Stimulated activated CD8-positive, alpha-beta memory T cell treated with anti-CD3 and anti-CD28 coated beads, Interleukin-15, amount 100 ng/mL, for 24 hours (primary cell): ENCODE results near the gene POFUT2.

Experiments
- DNase-seq: peaks from one replicate; pipeline ENCODE4 v3.0.0-alpha.2; 2020; ENCODE audit warnings: low read depth

Gene POFUT2

GRCh38 chr21:45282283-45283034 lies 5.2 kb downstream of the POFUT2 start:
- DNase-seq: no peak

- no peak for DNase-seq
Measured at GRCh38 chr21:45281411-45282282, 6.0 kb downstream of the POFUT2 start.

GRCh38 chr21:45280969-45281368 lies 6.7 kb downstream of the POFUT2 start:
- DNase-seq: no peak

GRCh38 chr21:45280178-45280821 lies 7.4 kb downstream of the POFUT2 start:
- no peak for DNase-seq

- DNase-seq: no peak
Measured at GRCh38 chr21:45279446-45280177, 8.1 kb downstream of the POFUT2 start.

- no peak for DNase-seq
Measured at GRCh38 chr21:45278156-45278911, 9.4 kb downstream of the POFUT2 start.

- DNase-seq: no peak
Measured at GRCh38 chr21:45277101-45278045, 10.3 kb downstream of the POFUT2 start.

- DNase-seq: no peak
Measured at GRCh38 chr21:45276596-45276995, 11.1 kb downstream of the POFUT2 start.

- no peak for DNase-seq
Measured at GRCh38 chr21:45270306-45270821, 17.3 kb downstream of the POFUT2 start.

GRCh38 chr21:45269861-45270260 lies 17.8 kb downstream of the POFUT2 start:
- DNase-seq: no peak

GRCh38 chr21:45267390-45267760 lies 20.3 kb downstream of the POFUT2 start:
- no peak for DNase-seq

GRCh38 chr21:45266518-45267389 lies 20.9 kb downstream of the POFUT2 start:
- DNase-seq: no peak

GRCh38 chr21:45265721-45266517 lies 21.8 kb downstream of the POFUT2 start:
- DNase-seq: no peak

GRCh38 chr21:45264912-45265515 lies 22.7 kb downstream of the POFUT2 start:
- no peak for DNase-seq

- DNase-seq: no peak
Measured at GRCh38 chr21:45264146-45264911, 23.4 kb downstream of the POFUT2 start.

GRCh38 chr21:45263534-45263933 lies 24.2 kb downstream of the POFUT2 start:
- no peak for DNase-seq

GRCh38 chr21:45262616-45263015 lies 25.1 kb downstream of the POFUT2 start:
- DNase-seq: no peak
